HG03575 (cell line): ENCODE data around the gene KCNA10.

ENCODE experiments used
- ATAC-seq: cut with Tn5 transposase; IDR thresholded peaks from one replicate; pipeline ENCODE4 v1.9.1; 2021; ENCODE audit not compliant: unreplicated experiment, insufficient number of reproducible peaks, low FRiP score; ENCODE audit errors: extremely low read depth

The KCNA10 gene

DNA sequence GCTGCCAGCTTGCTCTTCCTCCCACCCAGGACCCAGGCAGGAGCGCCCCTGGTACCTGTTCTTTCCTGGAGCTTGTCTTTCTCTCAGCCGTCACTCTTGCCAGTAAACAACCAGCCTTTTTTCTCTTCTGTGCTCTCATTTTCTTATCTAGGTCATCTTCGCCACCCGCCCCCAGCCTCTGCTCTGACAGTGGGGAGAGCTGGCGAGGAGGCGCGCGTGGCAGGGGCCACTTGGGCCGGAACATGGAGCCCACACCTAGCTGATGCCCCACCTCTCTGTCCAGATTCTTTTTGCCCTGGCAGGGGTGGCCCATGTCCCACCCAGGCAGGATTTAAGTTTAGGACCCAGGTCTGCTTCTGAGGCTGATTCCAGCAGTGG, 35.7 kb downstream of the KCNA10 start:
- ATAC-seq, result no peak

DNA sequence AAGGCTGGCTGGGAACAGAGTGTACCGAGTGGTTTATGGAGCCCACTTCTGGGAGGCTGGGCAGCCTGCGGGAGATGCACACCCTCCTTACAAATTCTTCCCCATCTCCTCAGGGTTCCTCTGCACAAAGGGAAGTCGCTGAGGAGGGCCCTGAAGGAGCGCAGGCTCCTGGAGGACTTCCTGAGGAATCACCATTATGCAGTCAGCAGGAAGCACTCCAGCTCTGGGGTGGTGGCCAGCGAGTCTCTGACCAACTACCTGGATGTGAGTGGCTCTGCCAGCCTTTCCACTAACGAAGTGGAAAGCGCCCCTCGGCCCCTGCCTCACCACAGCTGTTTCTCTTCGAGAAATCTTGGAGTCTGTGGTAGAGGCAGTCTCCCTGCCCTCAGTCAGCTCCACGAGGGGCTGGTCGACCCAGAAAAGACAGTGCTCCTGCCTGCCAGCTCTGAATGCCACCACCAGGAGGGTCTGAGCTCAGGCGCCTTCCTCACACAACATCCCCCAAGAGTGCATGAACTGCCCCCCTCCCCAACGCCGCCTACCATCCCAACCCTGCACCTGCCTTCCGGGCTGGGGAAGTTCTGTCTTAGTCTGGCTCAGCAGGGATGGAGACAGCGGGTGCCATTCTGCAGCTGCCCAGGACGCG, 36.2 kb downstream of the KCNA10 start:
- no peak for ATAC-seq

DNA sequence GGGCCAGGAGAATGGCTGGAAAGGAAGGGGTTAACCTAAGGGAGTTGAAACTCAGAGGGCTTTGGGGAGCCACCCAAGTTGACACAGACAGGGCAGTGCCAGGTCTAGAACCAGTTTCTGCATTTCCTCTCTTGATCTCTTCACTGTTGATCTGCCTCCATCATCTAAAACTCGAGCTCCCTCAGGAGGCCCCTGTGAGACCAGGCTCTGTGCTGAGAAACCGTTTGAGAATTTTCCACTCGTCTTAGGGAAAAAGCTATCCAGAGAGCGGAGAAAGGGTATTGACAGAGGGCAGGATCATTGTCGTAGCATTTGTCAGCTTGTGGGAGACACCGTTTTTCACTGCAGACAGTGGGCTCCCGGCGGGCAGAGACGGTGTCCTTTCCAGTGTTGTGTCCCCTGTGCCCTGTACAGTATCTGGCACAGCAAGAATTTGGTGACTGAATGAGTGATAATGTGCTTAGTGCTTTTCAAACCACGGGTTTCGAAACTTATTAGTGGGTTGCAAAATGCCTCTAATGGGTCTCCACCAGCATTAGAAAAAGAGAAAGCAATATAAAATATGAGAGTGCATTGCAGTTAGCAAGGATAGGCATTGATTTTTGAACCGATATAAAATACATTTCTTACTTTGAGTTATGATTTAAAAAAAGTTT, 36.9 kb downstream of the KCNA10 start:
- no peak for ATAC-seq

DNA sequence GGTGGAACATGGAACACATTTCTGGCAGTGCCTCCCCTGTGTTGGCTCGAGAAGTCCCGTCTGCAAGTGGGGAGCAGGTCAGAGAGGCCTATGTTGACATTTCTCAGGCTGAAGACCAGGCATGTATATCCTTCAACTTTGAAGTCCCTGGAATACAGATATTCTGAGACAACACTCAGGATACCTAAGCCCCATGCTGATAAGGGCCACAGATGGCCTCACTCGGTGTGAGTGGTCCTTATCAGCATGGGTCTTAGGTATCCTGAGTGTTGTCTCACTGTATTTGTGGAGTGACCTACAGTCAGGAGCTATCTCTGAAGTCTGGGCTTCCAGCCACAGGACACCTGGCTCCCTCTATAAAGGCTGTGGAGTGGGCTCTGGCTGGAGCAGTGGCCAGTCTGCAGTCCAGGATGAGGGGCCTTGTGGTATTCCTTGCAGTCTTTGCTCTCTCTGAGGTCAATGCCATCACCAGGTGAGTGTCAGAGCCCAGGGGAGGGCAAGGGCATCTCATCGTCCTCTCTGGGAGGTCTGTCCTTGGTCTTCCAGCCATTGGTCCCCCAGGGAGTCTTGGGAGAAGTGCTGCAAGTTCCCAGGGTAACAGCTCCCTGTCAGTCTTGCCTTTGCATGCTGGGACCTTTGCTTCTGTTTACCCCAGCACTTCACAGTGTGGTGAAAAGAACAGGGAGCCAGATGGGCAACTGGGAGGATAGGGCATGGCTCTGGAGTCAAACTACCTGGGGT, 38.4 kb downstream of the KCNA10 start:
- ATAC-seq, result no peak

DNA sequence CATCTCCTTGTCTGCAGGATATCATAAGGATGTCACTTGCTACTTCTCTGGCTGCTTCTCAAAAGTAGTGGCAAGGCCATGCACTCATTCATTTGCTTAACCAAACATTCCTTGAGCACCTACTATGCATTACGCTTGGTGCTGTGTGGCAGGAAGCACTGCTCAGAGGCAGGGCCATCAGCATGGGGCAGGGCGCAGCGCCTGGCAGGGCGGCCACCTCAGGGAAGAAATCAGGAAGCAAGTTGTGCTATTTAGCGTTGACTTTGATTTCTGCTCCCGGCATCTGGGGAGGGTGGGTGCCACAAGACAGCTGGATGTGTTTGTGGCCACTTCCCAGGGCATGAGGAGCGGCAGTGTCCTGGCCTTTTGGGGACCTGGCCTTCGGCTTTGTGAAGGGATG, 40.1 kb downstream of the KCNA10 start:
- no peak for ATAC-seq

DNA sequence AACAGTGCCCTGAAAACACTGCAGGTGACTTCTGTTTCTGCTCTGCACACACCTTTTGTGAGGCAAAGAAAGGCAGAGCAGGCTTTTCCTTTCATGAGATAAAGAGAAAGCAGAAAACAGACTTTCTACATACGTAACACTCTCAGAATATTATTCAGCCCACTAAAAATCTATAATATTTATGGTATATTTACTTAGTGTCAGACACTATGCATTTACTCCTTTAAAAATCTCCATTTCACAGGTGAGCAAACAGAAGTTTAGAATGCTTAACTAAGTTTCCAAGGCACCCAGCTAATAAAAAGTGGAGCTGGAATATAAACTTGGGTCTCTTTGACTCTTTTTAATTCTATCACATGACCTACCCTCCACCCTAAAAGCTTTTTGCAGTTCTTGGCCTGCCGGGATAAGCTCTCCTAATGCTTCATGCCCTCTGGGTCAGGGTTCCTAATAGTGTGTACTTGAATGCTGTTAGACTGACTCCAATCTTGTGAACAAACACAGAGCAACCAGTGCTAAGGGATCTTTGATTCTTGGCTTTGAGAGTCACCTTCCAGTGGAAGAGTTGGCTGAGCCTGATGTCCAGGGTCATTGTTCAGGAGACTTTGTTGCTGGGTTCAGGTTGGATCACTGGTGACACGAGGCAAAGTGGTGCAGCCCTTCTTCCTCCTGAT, 40.9 kb downstream of the KCNA10 start:
- ATAC-seq, result no peak

DNA sequence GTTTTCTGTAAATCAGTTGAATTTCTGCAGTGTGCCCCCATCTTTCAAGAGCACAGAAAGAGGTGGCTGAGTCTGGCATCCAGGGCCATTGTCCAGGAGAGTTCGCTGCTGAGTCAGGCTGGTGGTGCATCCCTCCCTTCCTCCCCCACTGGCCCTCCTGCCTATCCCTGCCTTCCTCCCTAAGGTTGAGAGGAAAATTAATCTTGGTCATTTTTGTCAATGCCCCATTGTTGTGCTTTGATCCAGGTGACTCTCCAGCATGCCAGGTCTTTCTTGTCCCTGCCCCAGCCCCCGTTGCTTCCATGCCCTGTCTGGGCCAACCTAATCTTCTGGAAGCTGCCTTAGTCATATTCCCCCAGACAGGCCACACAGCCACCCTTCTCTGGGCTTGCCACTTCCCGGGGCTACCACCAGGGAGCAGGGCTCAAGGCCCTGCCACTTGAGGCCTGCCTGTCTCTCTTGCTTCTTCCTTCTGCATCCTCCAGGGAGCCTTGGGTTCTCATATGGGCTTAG, 41.5 kb downstream of the KCNA10 start:
- ATAC-seq, result no peak

DNA sequence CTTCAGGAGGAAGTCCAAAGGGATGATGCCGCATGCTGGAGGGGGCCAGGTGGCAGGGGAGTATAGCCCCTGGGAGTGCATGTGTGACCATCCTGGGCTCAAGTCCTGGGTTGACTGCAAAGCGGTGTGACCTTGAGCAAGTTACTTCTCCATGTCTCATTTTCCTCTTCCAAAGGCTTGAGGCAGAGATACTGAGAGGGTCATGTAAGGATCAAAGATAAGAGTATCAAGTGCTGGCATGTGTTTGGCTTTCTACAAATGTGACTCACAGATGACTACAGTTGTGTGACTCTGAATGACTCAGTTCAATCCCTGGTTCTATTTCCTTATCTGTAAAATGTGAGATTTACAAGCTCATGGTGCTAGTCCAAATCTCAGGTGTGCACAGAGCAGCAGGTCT, 41.9 kb downstream of the KCNA10 start:
- no peak for ATAC-seq

DNA sequence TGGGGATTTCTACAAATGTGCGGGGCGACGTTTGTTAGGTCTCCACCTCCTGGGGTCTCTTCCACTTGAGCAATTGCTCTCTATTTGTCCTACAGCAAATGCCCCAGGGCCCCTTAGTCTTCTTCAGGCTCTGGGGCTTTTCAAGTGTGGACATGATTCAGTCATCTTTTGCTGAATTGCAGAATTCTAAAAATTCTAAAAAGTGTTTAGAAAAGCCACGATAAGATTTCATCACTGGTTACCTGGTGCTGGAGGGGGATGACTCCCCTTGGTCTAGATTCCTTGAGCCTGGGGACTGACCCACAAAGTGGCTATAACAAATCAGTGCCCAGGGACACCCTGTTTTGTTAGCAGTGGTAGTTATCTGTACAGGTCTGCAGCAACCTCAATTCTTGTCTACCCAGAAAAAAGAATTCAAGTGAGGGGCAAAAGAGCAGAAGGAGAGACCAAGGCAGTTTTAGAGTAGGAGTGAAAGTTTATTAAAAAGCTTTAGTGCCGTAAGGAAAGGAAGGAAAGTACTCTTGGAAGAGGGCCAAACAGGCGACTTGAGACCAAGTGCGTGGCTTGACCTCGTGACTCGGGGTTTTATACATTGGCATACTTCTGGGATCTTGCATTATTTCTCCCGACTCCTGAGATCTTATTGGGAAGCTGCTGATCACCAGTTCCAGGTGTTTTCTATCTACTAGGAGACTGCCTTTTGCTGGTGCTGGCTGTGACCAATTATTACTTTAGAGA, 42.8 kb downstream of the KCNA10 start:
- ATAC-seq, result no peak

DNA sequence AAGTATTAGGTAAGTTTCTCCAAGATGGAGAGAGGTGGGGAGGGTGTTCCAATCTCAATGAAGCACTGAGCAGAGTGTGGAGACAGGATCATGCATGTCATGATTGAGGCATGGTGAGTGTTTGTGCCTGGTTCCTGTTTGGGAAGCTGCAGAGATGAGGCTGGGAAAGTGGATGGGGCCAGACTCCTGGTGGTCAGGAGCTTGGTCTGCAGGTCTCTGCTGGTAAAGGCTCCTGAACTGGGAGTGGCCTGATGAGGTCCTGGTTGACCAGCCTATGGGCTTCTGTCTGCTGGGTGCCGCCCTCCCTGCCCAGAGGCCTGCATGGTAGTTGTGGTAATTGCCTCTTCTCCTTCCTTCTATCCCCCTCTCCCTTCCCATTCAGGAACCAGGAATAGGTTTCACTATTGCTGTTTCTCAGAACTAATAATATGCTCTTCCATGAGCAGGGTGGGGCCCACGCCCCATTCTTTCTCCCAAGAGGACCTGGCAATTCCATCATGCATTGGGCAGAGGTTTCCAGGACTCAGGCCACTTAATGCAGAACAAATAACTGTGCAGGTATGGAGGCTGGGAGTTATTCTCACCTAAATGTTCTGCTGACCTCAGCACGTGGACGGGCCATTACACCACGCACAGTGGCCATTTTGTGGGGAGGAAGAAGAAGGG, 43.5 kb downstream of the KCNA10 start:
- ATAC-seq, result no peak

DNA sequence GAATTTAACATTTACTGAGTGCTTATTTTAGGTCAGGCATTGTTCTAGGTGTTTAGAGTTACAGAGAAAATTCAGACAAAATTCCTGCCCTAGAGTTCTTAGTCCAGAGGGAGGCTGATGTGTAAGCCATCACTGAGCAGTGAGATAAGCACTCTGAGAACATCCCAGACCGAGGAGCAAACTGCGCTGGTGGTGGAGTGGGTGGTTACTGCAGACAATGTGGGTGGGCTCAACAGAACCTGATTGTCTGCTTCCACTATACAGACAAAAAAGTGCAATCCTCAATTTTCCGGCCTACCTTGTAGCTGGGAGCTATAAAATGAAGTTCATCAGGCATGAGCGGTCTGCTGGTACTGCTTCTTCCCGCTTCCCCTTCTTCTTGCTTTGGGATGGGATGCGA, 44.5 kb downstream of the KCNA10 start:
- ATAC-seq, result no peak

DNA sequence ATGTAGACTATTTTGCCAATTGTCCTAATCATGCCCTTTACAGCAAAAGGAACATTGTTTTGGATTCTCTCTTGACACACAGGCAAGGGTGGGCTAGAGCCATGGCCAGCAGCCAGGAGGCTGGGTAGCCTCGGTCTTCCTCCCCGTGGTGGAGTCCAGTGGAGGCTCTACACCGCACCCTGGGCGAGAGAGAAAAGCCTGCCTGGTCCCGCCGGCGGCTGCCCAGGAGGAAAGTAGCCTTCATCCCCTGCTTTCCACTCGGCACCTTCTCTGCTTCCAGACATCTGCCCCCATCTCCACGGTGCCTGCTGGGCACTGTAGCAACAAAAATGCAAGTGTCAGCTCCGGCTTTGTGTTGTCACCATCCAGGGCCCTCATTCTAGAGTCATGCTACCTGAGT, 46.4 kb downstream of the KCNA10 start:
- no peak for ATAC-seq

DNA sequence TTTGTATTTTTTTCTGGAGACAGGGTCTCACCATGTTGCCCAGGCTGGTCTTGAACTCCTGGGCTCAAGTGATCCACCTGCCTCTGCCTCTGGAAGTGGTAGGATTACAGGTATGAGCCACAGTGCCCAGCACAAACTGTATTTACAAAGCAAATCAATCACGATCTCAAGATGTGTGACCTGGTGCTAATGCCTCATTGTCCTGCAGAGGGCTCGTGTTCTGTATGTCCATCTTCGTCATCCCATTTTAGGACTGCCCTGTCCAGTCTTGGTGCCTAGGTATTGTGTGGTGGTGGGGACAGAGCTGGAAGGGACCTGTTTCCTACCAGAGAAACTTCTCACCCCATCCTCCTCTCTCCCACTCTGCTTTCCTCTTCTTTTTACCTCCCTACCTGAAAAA, 47.8 kb downstream of the KCNA10 start:
- no peak for ATAC-seq
